ENCODE data around the gene CXCR4.
"Not testable (repeated sequence)": the region's sequence is repeated elsewhere in the genome, so short reads cannot be mapped to it uniquely, and the experiment has no call there.

The CXCR4 gene

DNA sequence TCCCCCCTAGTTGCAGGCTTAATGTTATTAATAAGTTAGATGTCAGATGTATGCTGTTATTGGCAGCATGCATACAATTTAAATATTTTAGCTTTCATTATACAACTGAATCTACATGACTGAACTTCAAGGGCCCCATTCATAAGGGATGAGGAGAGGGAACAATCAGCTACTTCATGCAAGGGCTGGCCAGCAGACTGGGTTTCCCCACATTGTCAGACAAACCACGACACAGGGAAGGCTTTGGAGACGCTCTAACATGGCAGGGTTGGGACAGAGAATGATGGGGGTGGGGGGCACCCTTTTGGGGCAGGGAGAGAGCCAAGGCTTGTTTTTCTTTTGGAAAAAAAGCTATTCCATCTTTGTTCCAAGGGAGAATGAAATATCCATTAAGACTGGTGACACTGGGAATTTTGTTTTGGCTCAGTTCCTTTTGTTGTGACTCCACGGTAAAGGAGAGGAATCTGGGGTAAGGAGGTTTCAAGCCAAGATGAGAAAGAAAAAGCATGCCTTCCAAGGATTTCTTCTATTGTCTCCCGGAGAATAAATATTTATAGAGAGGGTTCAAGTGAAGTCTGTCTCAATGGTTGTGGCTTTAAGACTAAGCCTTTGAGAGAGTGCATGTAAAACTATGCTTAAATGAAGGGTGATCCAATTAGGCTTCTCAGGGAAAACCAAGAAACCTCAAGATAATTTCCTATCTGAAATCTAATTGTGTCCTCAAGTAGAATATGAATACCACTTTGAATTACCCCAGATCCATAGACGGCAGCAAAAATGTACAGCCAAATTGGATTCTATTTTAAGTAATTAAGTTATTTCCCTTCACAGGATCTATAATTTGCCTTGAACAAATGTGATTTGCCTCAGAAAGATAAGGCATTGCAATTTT lies 5.4 kb downstream of the CXCR4 start:
- no peak for DNase-seq

DNA sequence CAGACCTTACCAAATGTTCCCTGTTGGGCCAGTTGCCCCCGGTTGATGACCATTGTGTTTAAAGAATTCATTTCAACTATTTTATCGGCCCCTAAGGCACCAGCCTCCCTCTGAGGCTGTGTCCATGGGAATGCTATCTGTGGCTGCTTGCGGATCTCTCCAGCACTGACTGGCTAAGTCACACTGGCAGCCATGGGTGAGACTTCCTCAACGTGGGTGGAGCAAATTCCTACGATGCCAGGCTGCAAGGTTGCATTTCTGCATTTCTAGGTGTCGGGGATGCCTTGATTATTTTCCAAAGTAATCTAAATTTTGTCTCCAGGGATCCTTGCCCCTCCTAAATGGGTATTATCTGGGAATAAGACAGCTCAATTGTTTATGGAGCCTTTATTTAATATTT lies 6.2 kb downstream of the CXCR4 start:
- DNase-seq, result no peak

DNA sequence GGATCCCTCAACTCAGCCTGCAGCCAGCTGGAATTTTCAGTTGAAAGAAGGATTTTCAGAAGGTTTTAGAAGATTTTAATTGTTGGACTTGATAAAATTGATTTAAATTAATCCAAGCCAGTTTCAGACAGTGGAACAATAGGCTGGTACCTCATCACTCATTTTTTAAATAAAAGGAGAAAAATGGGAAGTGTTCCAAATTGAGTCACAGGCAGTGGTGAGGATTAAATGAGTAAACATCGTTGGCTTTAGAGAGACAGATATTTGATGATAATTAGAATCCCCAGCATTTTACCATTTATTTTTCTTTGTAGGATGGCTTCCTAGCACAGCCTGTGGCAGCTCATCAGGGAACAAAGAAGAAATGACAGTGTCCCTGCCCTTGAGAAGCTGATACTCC lies 7.4 kb downstream of the CXCR4 start:
- no peak for DNase-seq

DNA sequence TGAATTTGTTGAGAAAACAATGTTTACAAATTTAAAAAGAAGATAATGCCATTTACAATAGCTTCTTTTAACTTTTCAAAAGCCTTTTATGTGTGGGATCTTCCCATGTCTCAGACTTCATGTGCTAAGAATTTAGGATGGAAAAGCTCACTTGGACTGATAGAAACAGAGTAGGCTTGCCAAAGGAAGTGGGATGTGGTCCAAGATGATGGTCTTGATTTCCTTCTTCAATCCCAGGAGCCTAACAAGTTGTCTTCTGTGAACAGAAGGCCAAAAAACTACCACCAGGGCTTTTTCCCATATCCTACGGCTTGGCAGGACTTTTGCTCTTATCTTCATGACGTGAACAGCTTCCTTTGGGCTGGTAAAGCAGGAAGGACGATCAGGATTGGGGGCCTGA lies 9.5 kb downstream of the CXCR4 start:
- DNase-seq, result no peak

DNA sequence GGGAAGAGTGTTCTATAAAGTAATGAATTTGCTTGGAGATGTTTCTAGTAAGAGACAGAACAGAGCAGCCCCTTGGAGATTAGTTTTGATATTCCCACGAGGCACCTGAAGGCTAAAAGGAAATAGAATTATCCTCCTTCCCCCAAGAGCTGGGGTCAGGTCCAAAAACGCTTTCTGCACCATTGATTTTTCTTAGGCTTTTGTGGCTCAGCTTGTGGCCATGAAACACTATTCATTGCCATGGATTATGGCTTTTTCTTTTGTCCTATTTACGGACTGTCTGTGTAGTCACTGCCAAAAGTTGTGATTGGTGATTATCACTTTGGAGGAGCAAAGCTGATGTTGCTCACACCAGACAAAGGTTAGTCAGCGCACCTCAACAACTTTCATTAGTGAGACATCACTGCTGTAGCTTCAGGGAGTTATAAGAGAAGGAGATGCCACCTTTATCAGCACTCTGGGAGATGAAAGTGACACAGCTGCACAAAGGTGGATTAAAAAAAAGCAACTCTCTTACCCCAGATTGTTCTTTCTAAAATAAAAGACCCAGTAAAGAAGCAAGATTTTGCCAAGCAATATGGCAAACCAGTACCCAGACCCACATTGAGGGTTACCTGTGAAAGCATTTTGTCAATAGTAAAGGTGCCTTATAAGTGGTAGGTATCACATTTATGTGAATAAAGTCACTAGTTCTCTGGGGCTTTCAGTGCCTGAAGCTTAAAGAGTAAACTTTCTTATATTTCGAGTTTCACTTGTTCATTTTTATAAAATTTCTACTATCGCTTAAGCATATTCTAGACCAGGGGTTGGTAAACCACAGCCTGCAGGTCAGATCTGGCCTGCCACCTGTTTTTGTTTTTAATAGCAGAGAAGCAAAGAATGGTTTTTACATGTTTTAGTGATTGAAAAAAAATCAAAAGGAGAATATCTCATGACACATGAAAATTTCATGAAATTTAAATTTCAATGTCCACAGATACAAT lies 10.6 kb downstream of the CXCR4 start:
- no peak for DNase-seq

DNA sequence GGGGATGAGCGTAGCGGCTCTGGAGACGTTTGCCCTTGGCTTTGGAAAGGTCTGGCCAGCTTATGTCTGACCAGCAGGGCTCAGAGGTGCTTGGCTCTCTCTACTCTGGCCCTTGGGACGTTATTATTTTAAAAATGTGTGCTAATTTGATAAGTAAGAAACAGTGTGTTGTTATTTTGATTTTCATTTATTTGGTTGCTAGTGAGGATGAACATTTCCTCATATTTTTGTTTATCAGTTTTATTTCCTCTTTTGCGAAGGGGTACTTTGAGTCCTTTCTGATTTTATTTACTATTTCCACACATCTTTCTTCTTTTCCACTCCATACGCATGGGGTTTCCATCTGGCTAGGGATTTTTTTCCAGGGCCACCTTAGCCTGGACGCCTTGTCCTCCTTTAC lies 11.4 kb downstream of the CXCR4 start:
- DNase-seq, result no peak

DNA sequence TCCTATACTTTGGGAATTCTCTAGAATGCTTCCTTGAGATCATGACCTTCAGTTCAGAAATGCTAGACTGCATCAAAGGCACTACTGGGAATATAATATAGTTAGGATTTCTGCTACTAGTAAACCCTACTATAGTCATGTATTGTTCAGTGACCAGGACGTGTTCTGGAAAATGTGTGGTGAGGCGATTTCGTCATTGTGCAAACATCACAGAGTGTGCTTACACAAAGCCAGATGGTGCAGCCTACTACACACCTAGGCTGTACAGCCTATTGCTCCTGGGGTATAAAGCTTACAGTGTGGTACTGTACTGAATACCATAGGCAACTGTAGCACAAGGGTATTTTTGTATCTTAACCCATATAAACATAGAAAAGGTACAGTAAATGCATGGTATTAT lies 13.0 kb downstream of the CXCR4 start:
- DNase-seq, result no peak

DNA sequence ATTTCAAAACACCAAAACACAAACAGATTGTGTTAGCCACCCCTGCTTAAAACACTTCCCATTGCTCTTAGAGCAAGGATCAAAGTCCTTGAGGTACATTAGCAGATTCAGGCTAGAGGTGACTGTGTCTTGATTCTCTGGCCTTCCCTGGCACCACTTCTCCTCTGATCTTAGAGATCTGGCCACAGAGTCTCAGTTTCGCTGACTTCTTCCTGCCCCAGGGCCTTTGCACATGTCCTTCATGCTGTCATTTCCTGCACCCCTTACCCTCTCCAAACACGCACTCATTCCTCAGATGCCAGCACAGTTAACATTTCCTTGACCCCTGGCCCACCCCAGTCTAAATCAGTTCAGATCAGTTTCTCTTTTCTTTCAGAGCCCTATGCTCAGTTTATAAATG lies 16.9 kb downstream of the CXCR4 start:
- no peak for DNase-seq

DNA sequence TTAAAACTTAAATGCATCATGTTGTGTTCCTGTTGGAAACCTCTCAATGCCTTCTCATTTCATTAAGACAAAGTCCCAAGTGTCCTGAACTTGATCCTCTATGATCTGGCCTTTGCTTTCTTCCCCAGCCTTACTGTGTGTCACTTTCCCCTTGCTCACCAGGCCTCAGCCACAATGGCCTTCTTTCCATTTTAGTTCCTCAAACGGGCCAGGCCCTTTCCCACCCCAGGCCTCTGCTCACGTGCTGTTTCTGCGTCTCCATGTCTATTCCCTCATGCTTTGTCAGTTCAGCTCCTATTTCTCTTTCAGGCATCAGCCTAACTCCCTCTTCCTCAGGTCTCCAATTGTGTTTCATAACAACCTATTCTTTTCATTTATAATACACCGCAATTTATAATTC lies 19.5 kb downstream of the CXCR4 start:
- no peak for DNase-seq

DNA sequence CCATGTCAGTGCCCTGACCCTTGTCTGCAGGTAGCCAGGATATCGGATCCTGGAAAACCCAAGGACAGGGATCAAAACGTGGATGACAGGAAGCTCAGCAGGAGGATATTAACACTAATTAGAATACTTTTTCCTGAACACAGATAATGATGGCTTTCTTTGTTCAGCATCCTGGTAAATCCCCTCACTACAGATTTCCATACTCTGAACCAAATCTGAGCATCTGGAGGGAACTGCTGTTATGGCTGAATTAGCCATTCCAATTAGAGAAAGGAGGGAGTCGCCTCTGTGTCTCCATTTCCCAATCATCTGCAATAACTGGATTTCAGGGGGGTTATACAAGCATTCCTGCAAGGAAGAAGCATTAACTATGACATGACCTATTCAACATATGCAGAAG lies 24.4 kb downstream of the CXCR4 start:
- DNase-seq, result no peak

DNA sequence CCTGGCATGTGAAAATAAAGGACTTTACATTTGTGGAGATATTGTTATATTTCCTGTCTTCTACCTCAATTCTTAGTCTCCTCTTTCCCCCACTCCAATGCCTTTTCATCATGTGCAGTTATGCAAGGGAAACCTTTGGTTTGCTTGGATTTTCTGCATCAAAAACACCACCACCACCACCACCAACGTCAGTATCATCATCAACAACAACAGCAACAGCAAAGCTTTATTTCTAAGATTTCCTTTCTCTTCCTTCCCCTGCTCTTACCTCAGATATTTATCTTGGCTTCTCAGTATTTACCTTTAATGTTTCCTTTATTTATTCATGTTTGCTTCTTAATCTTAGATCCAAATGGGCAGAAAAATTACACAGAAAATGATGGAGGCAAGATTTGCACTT lies 26.1 kb downstream of the CXCR4 start:
- no peak for DNase-seq

DNA sequence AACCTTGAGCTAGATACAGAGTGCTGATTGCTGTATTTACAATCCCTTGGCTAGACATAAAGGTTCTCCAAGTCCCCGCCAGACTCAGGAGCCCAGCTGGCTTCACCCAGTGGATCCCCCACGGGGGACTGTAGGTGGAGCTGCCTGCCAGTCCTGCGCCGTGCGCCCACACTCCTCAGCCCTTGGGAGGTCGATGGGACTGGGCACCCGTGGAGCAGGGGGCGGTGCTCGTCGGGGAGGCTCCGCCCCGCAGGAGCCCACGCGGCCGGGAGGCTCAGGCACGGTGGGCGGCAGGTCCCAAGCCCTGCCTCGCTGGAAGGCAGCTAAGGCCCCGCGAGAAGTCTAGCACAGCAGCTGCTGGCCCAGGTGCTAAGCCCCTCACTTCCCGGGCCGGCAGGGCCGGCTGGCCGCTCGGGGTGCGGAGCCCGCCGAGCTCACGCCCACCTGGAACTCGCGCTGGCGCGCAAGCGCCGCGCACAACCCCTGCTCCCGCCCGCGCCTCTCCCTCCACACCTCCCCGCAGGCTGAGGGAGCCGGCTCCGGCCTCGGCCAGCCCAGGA lies 30.0 kb downstream of the CXCR4 start:
- DNase-seq, result not testable (repeated sequence)

DNA sequence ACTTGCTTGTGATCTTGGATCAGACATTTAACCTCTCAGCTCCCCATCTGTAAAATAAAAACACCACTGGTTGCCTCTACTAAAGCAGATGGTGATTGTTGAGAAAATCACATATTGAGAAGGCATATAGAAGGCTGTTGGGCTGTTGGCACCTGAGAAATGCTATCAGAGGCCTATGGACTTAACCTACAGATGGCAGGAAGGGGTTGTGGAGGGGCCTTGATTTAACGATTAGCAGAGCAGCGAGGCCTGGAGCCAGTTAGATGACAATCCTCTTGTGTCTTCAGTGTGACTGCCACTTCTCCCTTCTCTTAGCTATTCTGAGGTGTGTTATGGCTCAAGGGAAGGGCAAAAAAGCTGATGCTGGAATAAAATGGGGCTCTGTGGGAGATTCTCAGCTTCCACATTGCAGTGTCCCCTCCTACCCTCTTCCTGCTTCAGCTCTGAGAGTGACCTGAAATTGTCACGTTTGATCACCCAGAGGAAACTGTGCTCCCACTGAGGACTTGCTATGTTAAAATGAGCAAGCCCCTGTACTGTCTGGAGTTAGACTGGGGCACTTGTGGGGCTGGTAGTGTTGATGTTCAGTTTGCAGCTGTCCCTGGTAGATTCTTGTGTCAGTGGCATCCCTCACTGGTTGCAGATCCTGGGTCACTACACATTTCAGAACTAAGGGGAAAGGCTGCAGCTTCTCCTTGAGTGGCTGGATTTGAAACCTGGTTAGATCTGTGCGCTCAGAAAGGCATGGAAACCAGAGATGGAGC lies 31.5 kb downstream of the CXCR4 start:
- peak; percentile 17 for DNase-seq

DNA sequence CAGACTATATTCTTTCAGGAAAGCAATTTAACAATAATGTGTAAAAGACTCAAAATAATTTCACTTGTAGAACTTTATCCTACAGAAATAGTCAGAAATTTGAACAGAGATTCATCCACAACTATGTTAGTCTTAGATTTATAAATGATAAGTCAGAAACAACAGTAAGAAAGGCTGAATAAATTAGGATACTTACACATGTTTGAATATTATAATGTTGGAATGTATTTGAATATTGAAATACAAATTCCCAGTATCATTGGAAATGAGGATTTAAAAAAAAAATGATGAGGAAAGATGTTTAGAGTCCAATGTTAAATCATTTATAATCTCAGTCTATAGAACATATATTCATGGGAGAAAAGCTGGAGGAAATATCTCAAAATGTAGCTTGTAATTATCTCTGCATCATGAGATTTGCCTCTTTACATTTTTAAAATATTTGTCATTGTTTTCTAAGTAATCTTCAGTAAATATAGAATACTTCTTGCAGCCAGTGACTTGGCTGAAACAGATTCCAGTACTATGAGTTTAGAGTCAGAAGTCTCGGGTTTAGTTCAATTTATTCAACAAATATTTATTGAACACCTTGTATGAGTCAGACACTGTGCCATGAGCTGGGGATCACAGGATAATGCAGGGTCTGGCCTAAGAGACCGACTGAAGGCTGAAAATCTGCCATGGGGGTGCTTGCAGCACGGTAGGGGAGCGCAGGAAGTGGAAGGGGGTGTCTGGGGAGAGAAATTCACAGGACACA lies 32.3 kb downstream of the CXCR4 start:
- DNase-seq, result no peak

DNA sequence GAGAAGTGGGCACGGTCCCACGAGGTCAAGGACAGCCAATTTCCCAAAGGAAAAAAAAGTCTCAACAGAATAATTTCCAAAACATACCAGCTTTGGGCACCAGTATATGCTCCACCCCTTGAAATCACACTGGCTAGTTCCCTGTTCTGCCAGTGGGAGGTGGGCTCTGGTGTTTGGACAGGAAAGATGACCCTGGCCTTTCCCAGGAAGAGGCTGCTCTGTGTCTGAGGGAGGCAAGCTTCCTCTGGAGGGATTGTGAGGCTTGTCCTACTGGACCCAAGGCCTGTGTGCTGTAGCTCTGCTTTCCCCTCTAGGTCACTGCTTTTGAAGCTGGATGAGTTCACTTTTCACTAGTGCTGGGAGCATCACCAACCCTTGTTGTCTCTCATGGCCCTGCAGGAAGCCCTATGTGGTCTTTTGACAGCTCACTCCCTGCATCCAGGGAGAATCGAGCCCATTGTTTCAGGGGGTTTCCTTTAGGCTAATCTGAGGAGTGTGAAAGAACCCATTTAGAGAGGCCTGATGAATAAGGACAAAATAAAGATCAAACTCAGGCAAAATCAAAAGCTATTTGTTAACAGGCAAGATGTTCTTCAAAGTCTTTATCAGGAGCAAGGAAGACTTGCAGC lies 36.3 kb downstream of the CXCR4 start:
- DNase-seq, result no peak

DNA sequence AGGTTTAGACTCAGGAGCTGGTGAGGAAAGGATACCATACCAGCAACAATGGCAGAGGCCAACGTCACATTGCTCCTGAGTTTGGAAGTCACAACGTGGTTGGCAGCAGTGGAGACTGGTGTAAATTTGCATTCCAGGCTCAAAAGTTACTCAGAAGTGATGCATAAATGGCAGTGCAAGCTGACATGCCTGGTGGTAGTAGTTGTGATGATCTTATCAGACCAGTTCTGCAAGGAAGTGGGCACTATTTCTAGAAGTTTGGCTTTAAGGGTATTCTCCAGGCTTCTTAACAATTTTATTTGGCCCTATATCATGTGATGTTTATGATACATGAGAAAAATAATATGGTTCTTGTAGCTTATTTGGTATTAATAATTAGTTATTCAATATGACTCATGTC lies 37.8 kb downstream of the CXCR4 start:
- DNase-seq, result no peak

DNA sequence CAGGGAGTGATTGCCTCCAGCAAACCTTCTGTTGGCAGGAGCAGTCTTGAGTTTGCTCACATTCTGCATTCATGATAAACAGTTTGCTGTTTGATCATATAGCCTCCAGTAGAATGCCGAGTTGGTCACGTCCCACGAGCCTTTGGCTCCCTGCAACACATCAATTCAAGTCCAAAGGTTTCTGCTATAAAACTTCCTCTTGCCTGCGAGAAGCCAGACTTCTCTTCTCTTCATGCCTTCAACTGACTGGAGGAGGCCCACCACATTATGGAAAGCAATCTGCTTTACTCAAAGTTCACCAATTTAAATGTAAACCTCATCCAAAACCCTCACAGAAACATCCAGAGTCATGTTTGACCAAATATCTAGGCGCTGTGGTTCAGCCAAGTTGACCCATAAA lies 40.8 kb downstream of the CXCR4 start:
- DNase-seq, result no peak

DNA sequence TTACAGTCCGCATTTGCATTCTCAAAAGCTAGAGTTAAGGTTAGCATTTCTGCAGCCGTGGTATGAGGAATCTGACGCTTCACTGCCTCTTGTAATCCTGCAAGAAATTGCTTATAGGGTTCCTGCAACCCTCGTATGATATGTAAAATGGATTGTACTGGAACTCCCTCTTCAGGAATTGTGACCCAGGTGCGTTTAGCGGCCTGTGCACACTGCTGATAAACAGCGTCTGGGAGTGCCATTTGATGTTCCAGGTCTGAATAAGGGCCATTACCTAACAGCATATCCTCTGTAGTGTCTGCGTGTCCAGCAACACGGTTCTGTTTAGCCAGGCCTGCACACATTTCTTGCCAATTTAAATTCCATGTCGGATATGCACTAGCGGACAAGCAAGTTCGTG lies 42.5 kb downstream of the CXCR4 start:
- no peak for DNase-seq

DNA sequence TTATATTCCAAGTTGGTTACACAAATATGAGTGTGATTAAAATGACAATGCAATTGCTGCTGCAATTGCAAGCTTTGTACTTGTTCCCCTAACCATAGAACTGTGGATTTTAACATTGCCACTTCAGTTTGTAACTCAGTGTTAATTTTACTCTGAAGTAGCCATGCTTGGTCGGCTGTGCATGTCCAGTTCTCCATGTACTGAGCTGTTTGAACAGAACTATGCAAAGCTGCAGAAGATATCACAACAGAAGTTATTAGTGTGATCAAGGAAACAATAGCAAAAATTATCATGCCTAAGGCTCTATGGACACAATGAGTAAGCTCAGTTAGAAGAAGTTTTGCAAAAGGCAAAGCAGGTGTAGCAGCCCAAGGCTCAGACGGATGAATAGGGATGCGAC lies 45.3 kb downstream of the CXCR4 start:
- no peak for DNase-seq

DNA sequence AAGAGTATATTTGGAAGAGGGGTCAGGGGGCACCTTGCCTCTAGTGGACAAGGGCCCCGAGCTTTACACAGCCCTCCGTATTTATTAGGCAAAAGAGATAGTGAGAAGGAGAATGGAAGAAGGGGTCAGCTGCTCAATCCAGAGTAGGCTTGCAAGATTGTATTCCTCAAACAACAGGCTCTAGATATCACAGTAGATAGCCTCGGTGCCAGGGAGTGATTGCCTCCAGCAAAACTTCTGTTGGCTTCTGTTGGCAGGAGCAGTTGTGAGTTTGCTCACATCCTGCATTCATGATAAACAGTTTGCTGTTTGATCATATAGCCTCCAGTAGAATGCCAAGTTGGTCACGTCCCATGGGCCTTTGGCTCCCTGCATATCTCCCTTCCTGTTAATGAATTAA lies 46.1 kb downstream of the CXCR4 start:
- DNase-seq, result not testable (repeated sequence)

DNA sequence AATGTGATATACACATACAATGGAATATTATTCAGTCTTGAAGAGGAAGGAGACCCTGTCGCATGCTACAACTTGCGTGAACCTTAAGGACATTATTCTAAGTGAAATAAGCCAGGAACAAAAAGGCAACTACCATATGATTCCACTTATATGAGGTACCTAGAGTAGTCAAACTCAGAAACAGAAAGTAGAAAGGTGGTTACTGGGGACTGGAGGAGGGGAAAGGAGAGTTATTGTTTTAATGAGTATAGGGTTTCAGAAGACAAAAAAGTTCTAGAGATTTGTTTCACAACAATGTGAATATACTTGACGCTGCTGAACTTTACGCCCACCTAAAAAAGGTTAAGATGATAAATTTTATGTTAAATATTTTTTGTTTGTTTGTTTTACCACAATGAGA lies 47.0 kb downstream of the CXCR4 start:
- no peak for DNase-seq

DNA sequence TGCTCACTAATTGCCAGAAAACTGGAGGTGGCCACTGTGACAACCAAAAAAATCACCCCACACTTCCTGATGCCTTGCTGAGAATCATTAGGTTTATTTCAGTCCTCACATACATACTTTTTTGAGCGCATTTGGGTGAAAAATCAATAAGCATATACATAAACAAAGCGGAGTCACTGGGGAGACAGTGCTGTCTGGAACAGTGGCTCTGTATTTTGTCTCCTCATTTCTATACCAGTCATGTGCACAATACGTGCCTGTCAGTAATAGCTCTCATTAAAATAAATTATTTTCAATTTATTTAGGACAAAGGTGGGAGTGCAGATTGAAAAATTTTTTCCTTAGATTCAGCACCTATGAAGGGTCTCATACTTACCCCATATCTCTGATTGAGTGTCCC lies 48.2 kb downstream of the CXCR4 start:
- no peak for DNase-seq
